RKO (cell line): Measurements from ENCODE around the gene TRIM46.
"Not testable (repeated sequence)": the region's sequence is repeated elsewhere in the genome, so short reads cannot be mapped to it uniquely, and the experiment has no call there.

Source experiments
- DNase-seq: peaks from one replicate; pipeline ENCODE4 v3.0.0-alpha.2; 2016; ENCODE audit warnings: low spot score

TRIM46 gene

DNA sequence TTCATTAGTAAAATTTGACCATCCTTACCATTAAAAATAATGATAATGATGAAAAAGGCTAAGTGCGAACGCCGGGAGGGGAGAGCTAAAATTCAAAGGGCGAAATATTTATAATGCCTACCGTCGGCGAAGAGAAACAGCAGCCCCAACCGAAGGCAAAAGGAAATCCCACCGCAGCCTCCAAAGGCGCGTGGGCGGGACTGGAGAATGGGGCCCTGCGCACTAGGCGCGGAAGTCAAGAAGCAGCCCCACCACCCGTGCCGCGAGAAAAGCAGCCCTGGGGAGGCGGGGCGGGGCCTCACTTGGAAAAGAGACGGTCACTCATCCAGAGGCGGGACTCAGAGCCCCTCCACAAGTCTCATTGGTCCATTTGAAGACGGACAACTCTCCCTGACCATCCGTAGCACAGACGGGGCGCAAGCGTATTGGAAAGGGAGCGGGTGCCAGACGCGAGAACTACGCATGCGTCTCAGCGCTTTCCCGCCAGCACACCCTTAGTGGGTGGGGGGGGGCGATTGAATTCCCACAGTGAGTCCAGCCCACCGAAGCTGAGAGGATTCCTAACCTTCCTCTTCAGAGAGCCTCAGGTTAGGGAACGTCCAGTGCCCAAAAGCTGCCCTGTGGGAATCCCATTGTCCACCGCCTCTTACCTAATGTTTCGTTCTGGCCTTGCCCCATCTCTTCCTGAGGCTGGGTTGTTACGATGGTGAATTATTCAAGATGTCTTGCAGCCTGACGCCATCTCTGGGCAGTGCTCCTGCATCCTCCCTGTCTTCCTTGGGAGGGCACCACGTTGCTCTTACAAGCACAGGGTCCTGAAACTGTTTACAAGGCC lies 53.8 kb downstream of the TRIM46 start:
- peak; percentile 99 for DNase-seq

DNA sequence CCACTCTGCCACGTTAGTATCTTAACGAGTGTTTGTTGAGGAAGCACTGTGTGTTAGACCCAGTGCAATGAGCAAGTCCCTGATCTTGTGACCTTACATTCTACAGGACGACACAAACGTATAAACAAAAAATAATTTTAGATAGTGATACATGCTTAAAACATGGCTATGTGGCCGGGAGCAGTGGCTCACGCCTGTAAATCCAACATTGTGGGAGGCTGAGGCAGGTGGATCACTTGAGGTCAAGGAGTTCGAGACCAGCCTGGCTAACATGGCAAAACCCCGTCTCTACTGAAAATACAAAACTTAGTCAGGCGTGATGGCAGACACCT lies 54.4 kb downstream of the TRIM46 start:
- DNase-seq: no peak

DNA sequence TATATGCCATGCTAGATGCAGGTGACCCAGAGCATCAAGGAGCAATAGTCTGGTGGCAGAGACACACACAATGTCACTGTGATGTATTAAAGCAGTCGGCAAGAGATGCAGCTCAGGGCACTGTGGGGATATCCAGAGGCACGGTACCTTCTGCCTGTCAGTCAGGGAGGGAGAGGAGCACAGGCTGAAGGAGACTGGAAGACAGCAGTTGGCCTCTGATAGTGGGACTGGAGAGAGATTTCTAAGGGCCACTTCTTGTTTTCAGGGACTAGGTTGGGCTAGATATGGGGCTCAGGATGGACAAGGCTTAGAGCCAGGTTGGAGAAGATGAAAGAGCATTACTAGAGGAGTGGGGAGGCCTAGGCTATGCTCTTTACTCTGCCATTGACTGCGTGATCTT lies 57.7 kb downstream of the TRIM46 start:
- not testable (repeated sequence) for DNase-seq

DNA sequence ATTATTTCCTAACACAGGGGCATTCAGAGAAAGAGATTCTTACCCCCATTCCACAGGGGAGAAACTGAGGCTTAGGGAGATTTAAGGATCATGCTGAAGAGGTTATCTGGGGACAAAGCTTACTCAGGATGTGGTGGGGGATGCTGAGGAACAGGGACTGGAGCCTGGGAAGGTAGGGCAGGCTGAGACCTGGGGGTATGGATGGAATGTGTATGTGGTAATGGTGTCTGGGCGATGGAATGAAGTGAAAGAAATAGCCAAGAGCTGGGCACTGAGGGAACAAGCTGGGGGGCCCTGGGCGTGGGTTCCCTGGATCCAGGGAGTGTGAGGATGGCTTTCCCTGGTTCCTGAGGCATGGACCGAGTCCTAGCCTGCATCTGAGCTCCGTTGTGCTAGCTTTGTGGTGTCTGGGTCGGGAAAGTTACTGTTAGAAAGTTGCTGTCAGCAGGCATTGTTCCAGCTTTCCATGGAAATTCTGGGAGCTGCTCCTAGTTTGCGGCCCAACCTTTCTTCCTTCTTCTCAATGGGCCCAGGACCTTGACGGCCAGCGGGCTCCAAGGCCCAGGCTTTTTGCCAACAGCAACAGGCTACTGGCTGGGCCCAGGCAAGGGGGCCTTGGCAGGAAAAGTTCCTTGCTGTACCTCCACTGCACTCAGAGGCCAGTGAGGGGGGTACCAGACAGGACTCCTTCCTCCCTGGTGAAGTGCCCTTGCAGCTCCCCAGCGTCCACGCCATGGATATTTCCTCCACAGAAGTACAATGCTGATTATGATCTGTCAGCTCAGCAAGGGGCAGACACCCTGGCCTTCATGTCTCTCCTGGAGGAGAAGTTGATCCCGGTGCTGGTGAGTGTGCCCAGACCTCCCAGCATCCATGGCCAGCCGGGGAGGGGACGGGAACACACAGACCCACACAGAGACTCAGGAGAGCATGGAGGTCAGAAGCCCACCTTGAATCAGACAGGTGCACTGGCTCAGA lies 58.6 kb downstream of the TRIM46 start:
- DNase-seq: not testable (repeated sequence)

DNA sequence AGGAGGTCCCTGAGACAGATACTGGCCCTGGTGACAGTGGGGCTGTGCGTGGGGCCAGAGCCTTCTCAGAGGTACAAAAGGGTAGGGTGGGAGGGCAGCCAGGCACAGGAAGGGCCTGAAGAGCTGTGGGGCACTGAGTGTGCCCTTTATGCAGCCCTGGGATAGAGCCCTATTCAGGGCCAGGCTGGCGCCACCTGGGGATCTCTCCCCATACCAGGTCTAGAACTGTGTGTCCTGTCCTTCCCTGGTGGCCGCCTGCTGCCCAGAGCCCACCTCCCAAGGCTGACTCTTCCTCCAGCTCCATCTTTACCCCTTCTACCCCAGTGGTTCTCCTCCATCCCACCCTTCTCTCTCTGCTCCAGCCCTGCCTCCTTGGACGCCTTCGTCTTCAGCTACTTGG lies 59.9 kb downstream of the TRIM46 start:
- DNase-seq: not testable (repeated sequence)
